ENCODE measurements around the gene AP1M1. TPM values are rescaled to one million over a fixed set of nuclear protein-coding genes. Genes with fewer than 3 reads are reported as not detected.

AP1M1 gene
- total RNA-seq, 1 donor from 2014 or later = 84.5 TPM

- H3K27me3 ChIP-seq = no peaks in the 10 kb centered on the region
- no peaks in the 10 kb centered on the region for H3K9me3 ChIP-seq
- no peak for DNase-seq (ENCODE audit: extremely low spot score in 2 of 2)
- intact Hi-C loops (cut with DNase I) = loop anchor here (5.0 to 10.0 kb wide), 3 partner anchors 70 to 560 kb away; partner anchors contain the start of gene RAB8A
- peak overlapping the region; percentile 67 to 84 for H3K4me3 ChIP-seq
- TF ChIP-seq CTCF (IDR thresholded peaks at IDR 0.05) (no peak), POLR2A (IDR thresholded peaks at IDR 0.05) (no peak), POLR2AphosphoS5 (IDR thresholded peaks at IDR 0.05; ENCODE audit: insufficient read depth in 1 of 2, low read depth in 1 of 2) (no peak)
- H3K36me3 ChIP-seq = peaks cover 0 to 6% of the 10 kb centered on the region in 2 donors
- H3K27ac ChIP-seq = no peak overlapping the region
- H3K4me1 ChIP-seq = peaks cover 35% of the 10 kb centered on the region
Measured at GRCh38 chr19:16184665-16185122, 13.0 kb upstream of the AP1M1 start.

GRCh38 chr19:16185123-16185767 lies 12.5 kb upstream of the AP1M1 start, which contains the start of gene FAM32A:
TSS of gene FAM32A (plus strand) at chr19:16185410. CDS start at chr19:16185443, 33 bp downstream.
- intact Hi-C loops (cut with DNase I) = loop anchor here (10.0 kb wide), 2 partner anchors 70 to 560 kb away; partner anchors contain the start of gene RAB8A
- Histone ChIP-seq H3K4me1 (peaks cover 35% of the 10 kb centered on the region), H3K27ac (peak within 1 kb of the TSS; percentile 72), H3K36me3 (peaks cover 0 to 12% of the 10 kb centered on the region in 2 donors), H3K27me3 (no peaks in the 10 kb centered on the region), H3K4me3 (peak within 1 kb of the TSS; percentile 67 to 84), H3K9me3 (no peaks in the 10 kb centered on the region)
- TF ChIP-seq POLR2A (IDR thresholded peaks at IDR 0.05) (peak in 1 of 2 donors; percentile 63), POLR2AphosphoS5 (IDR thresholded peaks at IDR 0.05; ENCODE audit: insufficient read depth in 1 of 2, low read depth in 1 of 2) (peak; percentile 94 to 99), CTCF (IDR thresholded peaks at IDR 0.05) (peak in 1 of 3 experiments; percentile 13)
- peak in 1 of 2 donors; percentile 99 for DNase-seq (ENCODE audit: extremely low spot score in 2 of 2)

GRCh38 chr19:16185768-16186123 lies 12.0 kb upstream of the AP1M1 start:
- H3K36me3 ChIP-seq = peaks cover 0 to 17% of the 10 kb centered on the region in 2 donors
- H3K9me3 ChIP-seq = no peaks in the 10 kb centered on the region
- no peak for TF ChIP-seq CTCF (IDR thresholded peaks at IDR 0.05)
- no peak for TF ChIP-seq POLR2A (IDR thresholded peaks at IDR 0.05)
- TF ChIP-seq POLR2AphosphoS5 (IDR thresholded peaks at IDR 0.05; ENCODE audit: insufficient read depth in 1 of 2, low read depth in 1 of 2) = no peak
- no peak for DNase-seq (ENCODE audit: extremely low spot score in 2 of 2)
- peak overlapping the region; percentile 67 to 84 for H3K4me3 ChIP-seq
- no peaks in the 10 kb centered on the region for H3K27me3 ChIP-seq
- peak overlapping the region; percentile 72 for H3K27ac ChIP-seq
- intact Hi-C loops (cut with DNase I) = loop anchor here (10.0 kb wide), 2 partner anchors 71 to 561 kb away; partner anchors contain the start of gene RAB8A
- peaks cover 35% of the 10 kb centered on the region for H3K4me1 ChIP-seq

- intact Hi-C loops (cut with DNase I) = loop anchor here (10.0 kb wide), 2 partner anchors 74 to 564 kb away; partner anchors contain the start of gene RAB8A
- TF ChIP-seq CTCF (IDR thresholded peaks at IDR 0.05) = no peak
- no peak for TF ChIP-seq POLR2A (IDR thresholded peaks at IDR 0.05)
- Histone ChIP-seq H3K9me3 (no peaks in the 10 kb centered on the region), H3K4me3 (no peak overlapping the region), H3K4me1 (peaks cover 30% of the 10 kb centered on the region), H3K36me3 (peaks cover 0 to 33% of the 10 kb centered on the region in 2 donors), H3K27me3 (no peaks in the 10 kb centered on the region), H3K27ac (no peak overlapping the region)
- DNase-seq (ENCODE audit: extremely low spot score in 2 of 2) = no peak
Measured at GRCh38 chr19:16188521-16188920, 9.2 kb upstream of the AP1M1 start.

GRCh38 chr19:16190198-16190597 lies 7.5 kb upstream of the AP1M1 start:
- H3K36me3 ChIP-seq = peaks cover 0 to 33% of the 10 kb centered on the region in 2 donors
- H3K9me3 ChIP-seq = no peaks in the 10 kb centered on the region
- no peak overlapping the region for H3K27ac ChIP-seq
- H3K4me1 ChIP-seq = peaks cover 30% of the 10 kb centered on the region
- no peaks in the 10 kb centered on the region for H3K27me3 ChIP-seq
- no peak overlapping the region for H3K4me3 ChIP-seq
- intact Hi-C loops (cut with DNase I) = no loop called here
- DNase-seq (ENCODE audit: extremely low spot score in 2 of 2) = no peak
- no peak for TF ChIP-seq CTCF (IDR thresholded peaks at IDR 0.05)
- no peak for TF ChIP-seq POLR2A (IDR thresholded peaks at IDR 0.05)
- no peak for TF ChIP-seq POLR2AphosphoS5 (IDR thresholded peaks at IDR 0.05; ENCODE audit: insufficient read depth in 1 of 2, low read depth in 1 of 2)

Measured in vagina (tissue), 2 donors.